IPS DF 6.9 (cell line): ENCODE data around the gene CLIC5.

Experiments used
- DNase-seq: peaks from one replicate; pipeline ENCODE4 v3.0.0-alpha.2; 2013; ENCODE audit warnings: low read depth, low spot score
- H3K27ac ChIP-seq: one replicate; pipeline ENCODE4 v1.5.1; 2013; ENCODE audit warnings: low read length, control low read depth
- H3K27me3 ChIP-seq: 2 replicates; pipeline ENCODE4 v1.6.1; 2013; ENCODE audit warnings: mild to moderate bottlenecking, low read length; ENCODE audit not compliant: control insufficient read depth, insufficient read depth
- H3K36me3 ChIP-seq: 2 replicates; pipeline ENCODE4 v1.6.1; 2013; ENCODE audit warnings: low read length; ENCODE audit not compliant: control insufficient read depth, insufficient read depth
- H3K4me1 ChIP-seq: 2 replicates; pipeline ENCODE4 v1.6.1; 2013; ENCODE audit warnings: low read length; ENCODE audit not compliant: control insufficient read depth, insufficient read depth
- H3K4me3 ChIP-seq: 2 replicates; pipeline ENCODE4 v1.5.1; 2013; ENCODE audit warnings: mild to moderate bottlenecking, low read length
- H3K9me3 ChIP-seq: 2 replicates; pipeline ENCODE4 v1.6.1; 2013; ENCODE audit warnings: low read length, inconsistent platforms; ENCODE audit not compliant: control insufficient read depth, insufficient read depth
- WGBS: extraction: QIAGEN DNeasy Blood & Tissue Kit; methylation state at CpG from one replicate; pipeline ENCODE4 v1.1.7; 2013; ENCODE audit warnings: mixed read lengths, missing lambda C conversion rate; ENCODE audit not compliant: insufficient read length, insufficient coverage; 5-methylcytosine and 5-hydroxymethylcytosine counted together

CLIC5 gene

DNA sequence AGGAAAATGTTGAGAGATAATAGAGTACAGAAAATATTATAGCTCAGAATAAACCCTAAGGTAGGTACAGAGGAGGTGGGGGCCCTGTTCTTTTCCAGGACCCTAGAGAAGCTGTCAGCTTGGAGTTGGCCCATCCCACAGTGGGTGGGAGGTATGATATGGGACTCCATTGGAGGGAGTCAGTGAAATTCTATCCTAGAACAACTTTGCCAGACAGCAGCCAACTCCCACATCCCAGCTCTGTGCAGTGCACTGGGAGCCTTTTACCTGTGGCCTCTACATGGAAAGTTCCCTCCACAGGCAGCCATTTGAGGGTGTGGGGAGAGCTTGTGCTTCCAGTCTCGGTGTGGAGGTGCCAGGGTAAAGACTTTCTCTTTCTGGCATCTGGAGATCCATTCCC, 36.8 kb upstream of the CLIC5 start:
- Histone ChIP-seq H3K4me1 (no peaks in the 10 kb centered on the region), H3K9me3 (no peaks in the 10 kb centered on the region; the same call in 1 of the 2 replicates), H3K36me3 (no peaks in the 10 kb centered on the region), H3K27me3 (no peaks in the 10 kb centered on the region), H3K27ac (no peak overlapping the region), H3K4me3 (no peak overlapping the region)
- no CpG with 5 or more reads among the region's 1 CpG for WGBS
- DNase-seq: no peak

- Histone ChIP-seq H3K36me3 (no peaks in the 10 kb centered on the region), H3K4me1 (no peaks in the 10 kb centered on the region), H3K27ac (no peak overlapping the region), H3K27me3 (no peaks in the 10 kb centered on the region), H3K4me3 (no peak overlapping the region), H3K9me3 (no peaks in the 10 kb centered on the region)
- DNase-seq: no peak
These were observed 36.3 kb upstream of the CLIC5 start for GRCh38 chr6:46051962-46052361.

DNA sequence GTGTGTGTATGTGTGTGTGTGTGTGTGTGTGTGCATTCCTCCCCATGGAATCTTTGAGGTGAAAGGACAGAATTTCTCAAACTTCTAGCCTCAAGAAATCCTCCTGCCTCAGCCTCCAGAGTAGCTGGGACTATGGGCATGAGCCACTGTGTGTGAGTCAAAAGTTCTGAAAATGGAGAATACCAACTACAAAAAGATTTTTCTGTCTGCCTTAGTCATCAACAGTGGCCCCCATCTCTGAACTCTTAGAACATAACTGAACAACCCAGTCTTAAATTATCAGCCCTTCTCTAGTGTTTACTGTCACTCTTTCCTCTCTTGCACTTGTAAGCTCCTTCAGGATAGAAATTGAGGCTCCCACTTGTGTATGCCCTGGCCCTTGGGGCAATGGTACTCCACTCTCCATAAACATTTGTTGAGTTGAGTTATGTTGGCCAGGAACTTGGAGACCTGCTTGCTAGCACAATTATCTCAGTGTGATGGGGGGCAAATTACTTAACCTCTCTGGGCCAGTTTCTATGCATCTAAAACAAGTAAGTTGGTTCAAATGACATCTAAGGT, 35.3 kb upstream of the CLIC5 start:
- Histone ChIP-seq H3K9me3 (no peaks in the 10 kb centered on the region), H3K27ac (no peak overlapping the region), H3K4me1 (no peaks in the 10 kb centered on the region), H3K27me3 (no peaks in the 10 kb centered on the region), H3K4me3 (no peak overlapping the region), H3K36me3 (no peaks in the 10 kb centered on the region)
- DNase-seq: no peak

DNA sequence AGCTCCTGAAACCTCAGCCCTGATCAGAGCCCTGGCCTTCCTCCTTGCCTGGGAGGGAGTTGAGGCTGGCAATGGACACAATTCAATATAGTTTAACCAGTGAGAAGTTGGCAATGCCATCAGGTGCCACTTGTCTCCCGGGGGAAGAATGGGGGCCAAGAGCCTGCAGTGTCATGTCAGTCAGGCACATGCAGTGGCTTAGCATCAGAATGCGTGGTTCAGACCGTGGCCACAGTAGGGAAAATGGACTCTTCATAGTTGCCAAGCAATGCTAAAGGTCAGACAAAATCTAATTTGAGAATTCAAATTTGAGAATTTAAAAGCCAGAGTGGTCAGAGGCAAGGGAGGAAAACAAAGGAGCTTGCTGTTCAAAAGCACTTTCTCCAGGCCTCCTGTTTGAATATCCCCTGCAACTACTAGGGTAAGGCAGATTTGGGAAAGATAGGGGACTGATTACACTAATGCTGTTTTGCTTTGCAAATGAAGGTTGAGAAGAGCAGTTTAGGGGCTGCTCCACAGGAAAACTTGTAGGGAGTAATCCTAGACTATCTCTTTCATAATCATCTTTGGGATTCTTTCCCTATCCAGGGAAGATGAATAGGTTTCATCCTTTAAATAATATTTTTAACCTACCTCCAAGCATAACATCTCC, 33.1 kb upstream of the CLIC5 start:
- Histone ChIP-seq H3K4me1 (no peaks in the 10 kb centered on the region), H3K27ac (no peak overlapping the region), H3K9me3 (no peaks in the 10 kb centered on the region), H3K4me3 (no peak overlapping the region; the same call in 1 of the 2 replicates), H3K36me3 (no peaks in the 10 kb centered on the region), H3K27me3 (no peaks in the 10 kb centered on the region)
- DNase-seq: no peak
- WGBS: no CpG with 5 or more reads among the region's 3 CpGs

- Histone ChIP-seq H3K4me1 (no peaks in the 10 kb centered on the region), H3K36me3 (no peaks in the 10 kb centered on the region), H3K27me3 (no peaks in the 10 kb centered on the region), H3K9me3 (no peaks in the 10 kb centered on the region), H3K27ac (no peak overlapping the region), H3K4me3 (no peak overlapping the region)
- no CpG with 5 or more reads among the region's 5 CpGs for WGBS
- no peak for DNase-seq
These were observed 31.0 kb upstream of the CLIC5 start for GRCh38 chr6:46046558-46047174.

GRCh38 chr6:46044881-46045617, 29.4 kb upstream of the CLIC5 start:
- WGBS: no CpG with 5 or more reads among the region's 5 CpGs
- no peak overlapping the region for H3K4me3 ChIP-seq
- H3K36me3 ChIP-seq: no peaks in the 10 kb centered on the region
- H3K9me3 ChIP-seq: no peaks in the 10 kb centered on the region
- no peak for DNase-seq
- no peaks in the 10 kb centered on the region for H3K27me3 ChIP-seq
- H3K4me1 ChIP-seq: no peaks in the 10 kb centered on the region
- no peak overlapping the region for H3K27ac ChIP-seq

GRCh38 chr6:46042355-46042999, 26.8 kb upstream of the CLIC5 start:
- no peak overlapping the region for H3K4me3 ChIP-seq
- no CpG with 5 or more reads among the region's 5 CpGs for WGBS
- DNase-seq: peak; percentile 58

GRCh38 chr6:46040288-46040687, 24.6 kb upstream of the CLIC5 start:
- no peaks in the 10 kb centered on the region for H3K36me3 ChIP-seq
- DNase-seq: no peak
- H3K9me3 ChIP-seq: no peaks in the 10 kb centered on the region
- H3K27me3 ChIP-seq: no peaks in the 10 kb centered on the region
- H3K4me1 ChIP-seq: no peaks in the 10 kb centered on the region; the same call in 1 of the 2 replicates
- no peak overlapping the region for H3K27ac ChIP-seq
- WGBS: 100% methylated on average over 6 of the region's 7 CpGs
- H3K4me3 ChIP-seq: no peak overlapping the region

More at GRCh38 chr6:46042355-46042999, 26.8 kb upstream of the CLIC5 start:
- Histone ChIP-seq H3K4me1 (no peaks in the 10 kb centered on the region), H3K27ac (no peak overlapping the region), H3K27me3 (no peaks in the 10 kb centered on the region), H3K36me3 (no peaks in the 10 kb centered on the region), H3K9me3 (no peaks in the 10 kb centered on the region)

GRCh38 chr6:46039646-46040045, 24.0 kb upstream of the CLIC5 start:
- no peak overlapping the region for H3K4me3 ChIP-seq
- H3K27me3 ChIP-seq: no peaks in the 10 kb centered on the region
- no peaks in the 10 kb centered on the region for H3K9me3 ChIP-seq
- no peaks in the 10 kb centered on the region for H3K36me3 ChIP-seq
- no peak overlapping the region for H3K27ac ChIP-seq
- DNase-seq: no peak
- H3K4me1 ChIP-seq: no peaks in the 10 kb centered on the region; the same call in 1 of the 2 replicates

GRCh38 chr6:46036911-46037310, 21.3 kb upstream of the CLIC5 start:
- H3K36me3 ChIP-seq: no peaks in the 10 kb centered on the region
- H3K9me3 ChIP-seq: no peaks in the 10 kb centered on the region
- DNase-seq: no peak
- H3K27ac ChIP-seq: no peak overlapping the region
- H3K4me3 ChIP-seq: no peak overlapping the region
- no peaks in the 10 kb centered on the region for H3K27me3 ChIP-seq
- H3K4me1 ChIP-seq: peaks cover 2% of the 10 kb centered on the region
- no CpG with 5 or more reads among the region's 1 CpG for WGBS
